GM12874 (cell line): ENCODE data around the gene CRTC1.

Experiments used
- CTCF ChIP-seq: IDR thresholded peaks from 2 replicates; pipeline ENCODE4 v1.5.1; 2011; ENCODE audit warnings: low read depth, mild to moderate bottlenecking, control low read depth, low read length, moderate library complexity; ENCODE audit not compliant: insufficient read depth

Gene CRTC1

GRCh38 chr19:18807861-18808331 is 124.4 kb downstream of the CRTC1 start:
- no peak for TF ChIP-seq CTCF

GRCh38 chr19:18809149-18809868 is 125.8 kb downstream of the CRTC1 start:
- TF ChIP-seq CTCF, result no peak

GRCh38 chr19:18814063-18814462 is 130.6 kb downstream of the CRTC1 start:
- TF ChIP-seq CTCF, result no peak

- no peak for TF ChIP-seq CTCF
Observed at GRCh38 chr19:18815673-18816072, 132.2 kb downstream of the CRTC1 start.

GRCh38 chr19:18817574-18817973 is 134.1 kb downstream of the CRTC1 start:
- no peak for TF ChIP-seq CTCF

- TF ChIP-seq CTCF, result no peak
Observed at GRCh38 chr19:18828786-18829185, 145.3 kb downstream of the CRTC1 start.

- no peak for TF ChIP-seq CTCF
Observed at GRCh38 chr19:18830488-18830887, 147.0 kb downstream of the CRTC1 start.
